HG03280 (cell line): ENCODE results near the gene ANKRD1.
"Not testable (repeated sequence)": the region's sequence is repeated elsewhere in the genome, so short reads cannot be mapped to it uniquely, and the experiment has no call there.

Source experiments
- ATAC-seq: cut with Tn5 transposase; IDR thresholded peaks from one replicate; pipeline ENCODE4 v1.9.1; 2021; ENCODE audit warnings: mild to moderate bottlenecking, moderate library complexity; ENCODE audit not compliant: unreplicated experiment

The ANKRD1 gene

GRCh38 chr10:90920986-90921666, at the start of gene ANKRD1:
Gene ANKRD1, minus strand, starts transcription at chr10:90921087. Its CDS starts 60 bp downstream, at chr10:90921027.
- no peak for ATAC-seq

GRCh38 chr10:90969947-90970673, 49.2 kb upstream of the ANKRD1 start:
- no peak for ATAC-seq

- ATAC-seq, result no peak
Observed at GRCh38 chr10:90969121-90969534, 48.2 kb upstream of the ANKRD1 start.

GRCh38 chr10:90968328-90969081, 47.6 kb upstream of the ANKRD1 start:
- ATAC-seq, result no peak

GRCh38 chr10:90967865-90968264, 47.0 kb upstream of the ANKRD1 start:
- ATAC-seq, result no peak

GRCh38 chr10:90966146-90966545, 45.3 kb upstream of the ANKRD1 start:
- no peak for ATAC-seq

- ATAC-seq, result no peak
Observed at GRCh38 chr10:90965720-90966119, 44.8 kb upstream of the ANKRD1 start.

- ATAC-seq, result no peak
Observed at GRCh38 chr10:90964781-90965465, 44.0 kb upstream of the ANKRD1 start.

GRCh38 chr10:90963331-90963730, 42.4 kb upstream of the ANKRD1 start:
- ATAC-seq, result no peak

- peak; percentile 62 for ATAC-seq
Observed at GRCh38 chr10:90960355-90960814, 39.5 kb upstream of the ANKRD1 start.

GRCh38 chr10:90959826-90960225, 38.9 kb upstream of the ANKRD1 start:
- no peak for ATAC-seq

GRCh38 chr10:90958781-90959180, 37.9 kb upstream of the ANKRD1 start:
- no peak for ATAC-seq

GRCh38 chr10:90947030-90947960, 26.4 kb upstream of the ANKRD1 start:
- ATAC-seq, result no peak

- no peak for ATAC-seq
Observed at GRCh38 chr10:90945491-90946070, 24.7 kb upstream of the ANKRD1 start.

GRCh38 chr10:90944749-90945148, 23.9 kb upstream of the ANKRD1 start:
- ATAC-seq, result no peak

- not testable (repeated sequence) for ATAC-seq
Observed at GRCh38 chr10:90942980-90943379, 22.1 kb upstream of the ANKRD1 start.

GRCh38 chr10:90939648-90940047, 18.8 kb upstream of the ANKRD1 start:
- ATAC-seq, result no peak

- no peak for ATAC-seq
Observed at GRCh38 chr10:90939116-90939515, 18.2 kb upstream of the ANKRD1 start.

GRCh38 chr10:90937645-90938258, 16.9 kb upstream of the ANKRD1 start:
- ATAC-seq, result no peak
